ENCODE measurements around the gene TBX10. TPM values are rescaled to one million over a fixed set of nuclear protein-coding genes. Genes with fewer than 3 reads are reported as not detected.

TBX10 gene
- total and polyA plus RNA-seq, 2 of the 8 experiments (the other 6 are each of a cell fraction or from before 2014, with no cell fraction given) = 0.09 TPM; not detected in 1

DNA sequence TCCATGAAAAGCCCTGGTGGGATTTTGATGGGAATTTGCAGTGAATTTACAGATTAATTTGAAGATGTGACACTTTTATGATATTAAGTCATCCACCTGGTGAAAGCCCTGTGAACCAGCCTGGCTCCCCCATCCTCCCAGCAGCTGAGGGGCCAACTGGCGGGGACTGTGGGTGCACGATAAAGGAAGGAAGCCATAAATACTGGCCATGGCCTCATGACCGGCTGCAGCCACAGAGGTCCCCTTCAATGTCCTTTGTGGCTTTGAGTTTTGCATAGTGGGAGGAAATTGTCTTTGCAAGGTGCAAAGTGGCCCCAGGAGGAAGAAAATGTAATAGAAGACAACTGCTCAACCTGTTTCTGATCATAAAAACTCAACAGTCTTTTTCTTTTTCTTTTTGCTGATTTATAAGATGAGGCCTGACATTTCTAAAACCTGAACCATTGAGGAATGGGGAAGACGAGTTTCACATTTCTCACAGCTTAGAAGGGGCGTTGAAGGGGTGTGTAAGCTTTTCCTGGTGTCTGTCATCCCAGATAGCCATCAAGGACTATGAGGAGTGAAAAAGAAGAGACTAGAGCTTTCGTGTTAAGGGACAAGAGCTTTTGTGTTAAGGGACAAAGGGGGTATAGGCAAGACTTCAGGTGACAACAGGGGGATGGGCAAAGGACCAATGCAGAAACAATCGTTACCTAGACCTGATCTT is 39.1 kb downstream of the TBX10 start (continued):
- TF ChIP-seq SIN3A (conservative IDR thresholded peaks at IDR 0.05 in 1 of 2, IDR thresholded peaks at IDR 0.05 in 1 of 2; ENCODE audit: low read depth in 1 of 2, low read length in 2 of 2) (no peak), POU5F1 (IDR thresholded peaks at IDR 0.05; ENCODE audit: low read depth, low read length) (no peak), CTBP2 (IDR thresholded peaks at IDR 0.05; ENCODE audit: borderline replicate concordance, insufficient read depth, insufficient read length, low read length) (no peak), YY1 (IDR thresholded peaks at IDR 0.05; ENCODE audit: low read depth, low read length) (no peak), BRCA1 (IDR thresholded peaks at IDR 0.05; ENCODE audit: low read depth, low read length) (no peak), HDAC2 (IDR thresholded peaks at IDR 0.05; ENCODE audit: borderline replicate concordance in 1 of 2, low read depth in 2 of 2, low read length in 2 of 2) (no peak), TBP (IDR thresholded peaks at IDR 0.05; ENCODE audit: low read depth, low read length) (no peak)
